Stimulated activated CD4-positive, alpha-beta T cell treated with anti-CD3 and anti-CD28 coated beads, Interleukin-4, amount 100 ng/mL, for 48 hours (primary cell): ENCODE measurements around the gene FGFBP1.

Experiments
- DNase-seq, 2 donors: peaks; one replicate each; pipeline ENCODE4 v3.0.0-alpha.2; 2020; ENCODE audit warnings: low read depth in 2 of 2

Gene FGFBP1

GRCh38 chr4:15938640-15939039, at the start of gene FGFBP1:
FGFBP1 (minus strand) TSS chr4:15938740; CDS start chr4:15936632, 2,108 bp downstream.
- DNase-seq = no peak

- DNase-seq = no peak
Measured at GRCh38 chr4:15988222-15988621, 49.7 kb upstream of the FGFBP1 start.

GRCh38 chr4:15986907-15987306, 48.4 kb upstream of the FGFBP1 start:
- no peak for DNase-seq

GRCh38 chr4:15983610-15984009, 45.1 kb upstream of the FGFBP1 start:
- no peak for DNase-seq

- DNase-seq = no peak
Measured at GRCh38 chr4:15982842-15983524, 44.4 kb upstream of the FGFBP1 start.

- DNase-seq = no peak
Measured at GRCh38 chr4:15976456-15977447, 38.2 kb upstream of the FGFBP1 start.

- no peak for DNase-seq
Measured at GRCh38 chr4:15971068-15971801, 32.7 kb upstream of the FGFBP1 start.

- no peak for DNase-seq
Measured at GRCh38 chr4:15968551-15969300, 30.2 kb upstream of the FGFBP1 start.

- no peak for DNase-seq
Measured at GRCh38 chr4:15965325-15965724, 26.8 kb upstream of the FGFBP1 start.

- no peak for DNase-seq
Measured at GRCh38 chr4:15964159-15964558, 25.6 kb upstream of the FGFBP1 start.

- DNase-seq = peak; percentile 23 to 32
Measured at GRCh38 chr4:15963576-15963975, 25.0 kb upstream of the FGFBP1 start.

GRCh38 chr4:15963001-15963451, 24.5 kb upstream of the FGFBP1 start, which contains the start of gene FGFBP2:
FGFBP2 (minus strand) TSS chr4:15963175; CDS start chr4:15963129, 46 bp downstream.
- DNase-seq = peak; percentile 45 to 46

- DNase-seq = no peak
Measured at GRCh38 chr4:15961781-15962510, 23.4 kb upstream of the FGFBP1 start.

GRCh38 chr4:15958562-15958961, 20.0 kb upstream of the FGFBP1 start:
- DNase-seq = no peak

- peak; percentile 76 to 87 for DNase-seq
Measured at GRCh38 chr4:15956179-15956850, 17.8 kb upstream of the FGFBP1 start.

- DNase-seq = no peak
Measured at GRCh38 chr4:15955670-15956069, 17.1 kb upstream of the FGFBP1 start.

GRCh38 chr4:15953625-15954024, 15.1 kb upstream of the FGFBP1 start:
- DNase-seq = no peak

GRCh38 chr4:15951781-15952180, 13.2 kb upstream of the FGFBP1 start:
- DNase-seq = no peak

- DNase-seq = no peak
Measured at GRCh38 chr4:15948826-15949225, 10.3 kb upstream of the FGFBP1 start.

GRCh38 chr4:15947684-15948083, 9.1 kb upstream of the FGFBP1 start:
- no peak for DNase-seq
